IMR-90 (cell line): ENCODE results near the gene SLC4A5. TPM values are rescaled to one million over a fixed set of nuclear protein-coding genes. Genes with fewer than 3 reads are reported as not detected.
A peak's percentile ranks its signal among the peaks of the same experiment; 100 is the strongest.

ENCODE experiments used
- ATAC-seq: fragments of 200-7000 bp; cut with Tn5 transposase; 2 replicates; pipeline ENCODE4 v1.9.1; 2020; ENCODE audit warnings: low read depth, mild to moderate bottlenecking, moderate library complexity
- BruUV-seq: library from RNA; stranded (reverse); fragments of 400-500 nt; replicated peaks from 2 replicates; lab custom pipeline; 2021; lab: Mats Ljungman, UMichigan
- CTCF ChIA-PET: fragments of 300-600 bp; formaldehyde crosslinking; extraction: SDS; loops from one replicate; lab custom pipeline; 2021; ENCODE audit warnings: antibody characterized with exemption; lab: Yijun Ruan, JAX
- POLR2A ChIA-PET: fragments of 300-600 bp; sonication (Branson Sonifier 250); formaldehyde crosslinking; loops from one replicate; lab custom pipeline; 2022; ENCODE audit warnings: antibody characterized with exemption; ENCODE audit not compliant: unreplicated experiment; lab: Charles Lee
- DNase-seq: peaks from one replicate; pipeline ENCODE4 v3.0.0; 2013
- H2AFZ ChIP-seq: replicated peaks from 2 replicates; pipeline ENCODE3; 2013; ENCODE audit warnings: low read length, mild to moderate bottlenecking; ENCODE audit not compliant: poor library complexity
- H2AK5ac ChIP-seq: 2 replicates; pipeline ENCODE4 v1.6.1; 2013; ENCODE audit warnings: low read depth, low read length, inconsistent platforms
- H2AK9ac ChIP-seq: replicated peaks from 2 replicates; pipeline ENCODE3; 2013; ENCODE audit warnings: mild to moderate bottlenecking, low read depth, low read length, moderate library complexity; ENCODE audit not compliant: poor library complexity
- H2BK120ac ChIP-seq: 2 replicates; pipeline ENCODE4 v1.6.1; 2013; ENCODE audit warnings: low read depth, low read length, inconsistent platforms
- H2BK15ac ChIP-seq: 3 replicates; pipeline ENCODE4 v1.6.1; 2013; ENCODE audit warnings: low read depth, low read length, inconsistent platforms
- H2BK20ac ChIP-seq: 2 replicates; pipeline ENCODE4 v1.6.1; 2013; ENCODE audit warnings: low read depth, mild to moderate bottlenecking, inconsistent platforms, low read length, moderate library complexity
- H2BK5ac ChIP-seq: 2 replicates; pipeline ENCODE4 v1.6.1; 2013; ENCODE audit warnings: mild to moderate bottlenecking, low read depth, low read length, inconsistent platforms; ENCODE audit not compliant: poor library complexity, severe bottlenecking
- H3K14ac ChIP-seq: replicated peaks from 2 replicates; pipeline ENCODE4 v1.6.1; 2013; ENCODE audit warnings: low read depth, low read length, inconsistent platforms
- H3K18ac ChIP-seq: 2 replicates; pipeline ENCODE4 v1.6.1; 2013; ENCODE audit warnings: low read depth, low read length, control low read depth
- H3K23ac ChIP-seq: 2 replicates; pipeline ENCODE4 v1.6.1; 2013; ENCODE audit warnings: low read depth, low read length, inconsistent platforms
- H3K27ac ChIP-seq: 2 replicates; pipeline ENCODE4 v1.5.1; 2013; ENCODE audit warnings: mild to moderate bottlenecking, control low read depth, low read length; ENCODE audit not compliant: insufficient read depth
- H3K27me3 ChIP-seq: 2 replicates; pipeline ENCODE4 v1.6.1; 2013; ENCODE audit warnings: low read length; ENCODE audit not compliant: control insufficient read depth, insufficient read depth
- H3K36me3 ChIP-seq: 2 replicates; pipeline ENCODE4 v1.6.1; 2013; ENCODE audit warnings: low read length, mixed read lengths; ENCODE audit not compliant: control insufficient read depth, insufficient read depth
- H3K4ac ChIP-seq: 2 replicates; pipeline ENCODE4 v1.6.1; 2013; ENCODE audit warnings: low read depth, low read length, inconsistent platforms
- H3K4me1 ChIP-seq: 2 replicates; pipeline ENCODE4 v1.6.1; 2013; ENCODE audit warnings: low read length, mixed read lengths; ENCODE audit not compliant: control insufficient read depth, insufficient read depth
- H3K4me2 ChIP-seq: 2 replicates; pipeline ENCODE4 v1.6.1; 2013; ENCODE audit warnings: low read depth, mild to moderate bottlenecking, control low read depth, low read length, moderate library complexity
- H3K4me3 ChIP-seq: 2 replicates; pipeline ENCODE4 v1.5.1; 2013; ENCODE audit warnings: low read depth, mild to moderate bottlenecking, control low read depth, low read length, moderate library complexity; ENCODE audit not compliant: insufficient read depth
- H3K56ac ChIP-seq: 2 replicates; pipeline ENCODE4 v1.6.1; 2013; ENCODE audit warnings: low read length, inconsistent platforms; ENCODE audit not compliant: insufficient read depth; ENCODE audit errors: extremely low read depth
- H3K79me1 ChIP-seq, 2 experiments: 2 replicates each; pipeline ENCODE4 v1.6.1; 2013; ENCODE audit warnings: low read length in 2 of 2, inconsistent platforms in 1 of 2, low read depth in 1 of 2
- H3K9ac ChIP-seq: 2 replicates; pipeline ENCODE4 v1.6.1; 2013; ENCODE audit warnings: low read depth, low read length, control low read depth
- H3K9me1 ChIP-seq: 2 replicates; pipeline ENCODE4 v1.6.1; 2013; ENCODE audit warnings: low read length, inconsistent platforms; ENCODE audit not compliant: insufficient read depth
- H3K9me3 ChIP-seq: 2 replicates; pipeline ENCODE4 v1.6.1; 2013; ENCODE audit warnings: low read length; ENCODE audit not compliant: control insufficient read depth, insufficient read depth
- H4K20me1 ChIP-seq: 2 replicates; pipeline ENCODE4 v1.6.1; 2013; ENCODE audit warnings: low read length, inconsistent platforms; ENCODE audit not compliant: insufficient read depth
- H4K5ac ChIP-seq: 2 replicates; pipeline ENCODE4 v1.6.1; 2013; ENCODE audit warnings: mild to moderate bottlenecking, low read depth, low read length, control low read depth
- H4K8ac ChIP-seq, 2 experiments: 2 replicates each; pipeline ENCODE4 v1.6.1; 2013; ENCODE audit warnings: low read depth in 2 of 2, low read length in 2 of 2, control low read depth in 1 of 2, inconsistent platforms in 1 of 2
- H4K91ac ChIP-seq: 2 replicates; pipeline ENCODE4 v1.6.1; 2013; ENCODE audit warnings: low read depth, low read length, inconsistent platforms; ENCODE audit not compliant: insufficient read depth
- CEBPB ChIP-seq: IDR thresholded peaks from 2 replicates; pipeline ENCODE4 v1.6.1; 2012; ENCODE audit warnings: low read depth, low read length, improper control_type of control experiment
- CHD1 ChIP-seq: IDR thresholded peaks from 2 replicates; pipeline ENCODE4 v1.6.1; 2012; ENCODE audit warnings: low read depth, low read length, improper control_type of control experiment
- CTCF ChIP-seq: conservative IDR thresholded peaks from 2 replicates; pipeline ENCODE4 v1.5.1; 2012; ENCODE audit warnings: mild to moderate bottlenecking, low read depth, low read length, improper control_type of control experiment
- ELK1 ChIP-seq: fragments of 150-350 bp; IDR thresholded peaks from 2 replicates; pipeline ENCODE4 v1.6.1; 2016; ENCODE audit warnings: low read depth, mild to moderate bottlenecking, low read length, moderate library complexity, borderline replicate concordance
- FOS ChIP-seq: fragments of 150-350 bp; IDR thresholded peaks from 2 replicates; pipeline ENCODE4 v1.6.1; 2016; ENCODE audit warnings: low read depth, low read length
- MAFK ChIP-seq: IDR thresholded peaks from 2 replicates; pipeline ENCODE4 v1.6.1; 2012; ENCODE audit warnings: low read depth, low read length, improper control_type of control experiment
- MAZ ChIP-seq: IDR thresholded peaks from 2 replicates; pipeline ENCODE4 v1.6.1; 2012; ENCODE audit warnings: low read depth, mild to moderate bottlenecking, low read length, improper control_type of control experiment, moderate library complexity, borderline replicate concordance
- RAD21 ChIP-seq: IDR thresholded peaks from 2 replicates; pipeline ENCODE4 v1.6.1; 2012; ENCODE audit warnings: low read length, improper control_type of control experiment
- RCOR1 ChIP-seq: IDR thresholded peaks from 2 replicates; pipeline ENCODE4 v1.6.1; 2012; ENCODE audit warnings: mild to moderate bottlenecking, low read length, improper control_type of control experiment; ENCODE audit not compliant: insufficient replicate concordance
- SMC3 ChIP-seq: fragments of 150-350 bp; IDR thresholded peaks from 2 replicates; pipeline ENCODE4 v1.6.1; 2016; ENCODE audit warnings: low read depth, mild to moderate bottlenecking, antibody characterized with exemption, low read length, moderate library complexity
- USF2 ChIP-seq: fragments of 150-350 bp; IDR thresholded peaks from 2 replicates; pipeline ENCODE4 v1.6.1; 2017; ENCODE audit warnings: mild to moderate bottlenecking, antibody characterized with exemption, low read length, low read depth
- dilution Hi-C: fragments of 300-500 bp; cut with HindIII; formaldehyde crosslinking; loops from one replicate; pipeline ENCODE4 v1.14.3; 2018; ENCODE audit warnings: low sequenced_read_pairs; ENCODE audit not compliant: unreplicated experiment
- in situ Hi-C: fragments of 300-500 bp; cut with MboI; formaldehyde crosslinking; loops from 3 replicates; pipeline ENCODE4 v1.14.3; 2019; ENCODE audit warnings: low sequenced_read_pairs, inconsistent platforms, mixed read lengths
- intact Hi-C: fragments of 100-400 bp; cut with micrococcal nuclease; formaldehyde crosslinking; loops from 2 replicates; pipeline ENCODE4 v1.10.0; 2022
- polyA plus RNA-seq, 3 experiments: library from polyadenylated mRNA; depleted of rRNA; stranded (reverse); fragments of >200 nt; gene quantifications; 2 replicates each; pipeline ENCODE4 v1.2.3, GENCODE V29; 2012; ENCODE audit warnings: low replicate concordance in 1 of 3
- total RNA-seq: library from RNA; depleted of rRNA; stranded (reverse); fragments of >200 nt; gene quantifications from 2 replicates; pipeline ENCODE4 v1.2.3, GENCODE V29; 2012

SLC4A5 gene
- total and polyA plus RNA-seq, 2 of the 4 experiments (the other 2 are of a cell fraction): 0.18 to 0.22 TPM

DNA sequence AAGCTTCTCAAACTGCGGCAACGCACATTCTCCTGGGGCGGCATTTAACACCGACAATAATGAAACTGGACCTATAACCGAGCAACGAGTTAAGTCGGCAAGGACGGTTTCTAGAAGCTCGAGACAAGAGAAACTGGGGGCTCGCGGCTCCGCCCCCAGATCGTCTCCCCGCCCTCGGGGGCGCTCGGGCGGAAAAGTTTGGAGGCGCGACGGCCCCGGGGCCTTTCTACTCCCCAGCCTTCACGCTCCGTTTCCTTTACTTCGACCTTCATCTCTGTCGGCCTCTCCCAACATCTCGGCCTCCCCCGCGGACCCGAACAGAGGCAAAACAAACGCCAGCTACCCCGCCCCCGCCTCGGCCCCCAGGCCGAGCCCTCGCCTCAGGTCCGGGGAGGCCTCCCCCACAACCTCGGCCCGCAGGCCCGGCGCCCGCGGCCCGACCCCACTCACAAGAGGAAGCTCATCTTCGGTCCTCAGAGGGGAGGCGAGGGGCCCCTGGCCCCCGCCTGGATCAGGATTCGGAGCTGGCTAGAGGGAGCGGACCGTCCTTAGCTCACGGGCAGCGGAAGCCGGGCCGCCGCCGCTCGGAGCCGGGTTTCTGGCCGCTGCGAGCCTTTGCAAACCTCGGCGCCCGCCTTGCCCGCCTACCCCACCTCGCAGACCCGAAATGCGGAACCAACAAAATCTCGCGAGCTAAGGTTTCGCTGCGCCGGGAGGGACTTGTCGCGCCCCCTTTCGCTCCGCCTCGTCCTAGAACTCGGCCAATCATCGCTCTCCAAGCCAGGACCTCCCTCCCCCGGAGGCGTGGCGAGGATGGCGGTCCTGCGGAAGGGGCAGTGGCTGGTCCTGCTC, 164.8 kb downstream of the SLC4A5 start, which contains the start of gene MOB1A (continued):
- TF ChIP-seq MAZ: peak; percentile 73; the same call in 1 of the 2 replicates
- no peak for TF ChIP-seq MAFK

- intact Hi-C loops (loop anchor here (1.0 kb wide), 1 partner anchor 21 kb away; the partner anchor contains the start of gene MTHFD2), dilution Hi-C loops (no loop called here), in situ Hi-C loops (no loop called here)
- H3K9me1 ChIP-seq: peaks cover 3% of the 10 kb centered on the region; the same call in 1 of the 2 replicates
- H3K4me2 ChIP-seq: peak overlapping the region; percentile 95
- H3K4me3 ChIP-seq: peak overlapping the region; percentile 95
- H4K91ac ChIP-seq: no peak overlapping the region
- H3K79me1 ChIP-seq: peaks cover 3 to 12% of the 10 kb centered on the region in 2 experiments; a peak in 2 of 4 replicates
- no peak overlapping the region for H2AK9ac ChIP-seq
- H3K23ac ChIP-seq: peak overlapping the region; percentile 80; the same call in 1 of the 2 replicates
- peaks cover 49% of the 10 kb centered on the region for H4K20me1 ChIP-seq
- peak overlapping the region; percentile 67; the same call in 1 of the 2 replicates for H3K14ac ChIP-seq
- no peak overlapping the region for H2BK120ac ChIP-seq
- no peak overlapping the region for H2AFZ ChIP-seq
- no peak overlapping the region for H2BK20ac ChIP-seq
- ATAC-seq (no peak), DNase-seq (no peak)
- no peak overlapping the region for H4K8ac ChIP-seq
- ChIA-PET POLR2A (no interaction called here), CTCF (interaction anchor here (0.6 to 1.1 kb wide), 2 partner anchors 9 to 19 kb away, joined by 3 read pairs; no protein-coding TSS in a partner anchor)
- peak overlapping the region; percentile 32 for H2BK5ac ChIP-seq
- H2AK5ac ChIP-seq: no peak overlapping the region
- H3K27me3 ChIP-seq: no peaks in the 10 kb centered on the region
- no peak overlapping the region for H3K27ac ChIP-seq
- H3K18ac ChIP-seq: no peak overlapping the region
- no peaks in the 10 kb centered on the region for H3K9me3 ChIP-seq
- H3K36me3 ChIP-seq: peaks cover 2% of the 10 kb centered on the region; the same call in 1 of the 2 replicates
- H4K5ac ChIP-seq: no peak overlapping the region
- no TSS peak for BruUV-seq
- no peak overlapping the region for H2BK15ac ChIP-seq
- H3K4ac ChIP-seq: no peak overlapping the region
- 0 out of 2 replicates have a peak, but pooled peaks cover 2% of the 10 kb centered on the region for H3K4me1 ChIP-seq
- peak overlapping the region; percentile 94; the same call in 1 of the 2 replicates for H3K9ac ChIP-seq
- peak overlapping the region; percentile 58; the same call in 1 of the 2 replicates for H3K56ac ChIP-seq
- TF ChIP-seq CEBPB (no peak), FOS (no peak), RAD21 (no peak), USF2 (no peak), ELK1 (no peak), CTCF (no peak), MAFK (no peak), CHD1 (no peak), RCOR1 (no peak), SMC3 (no peak)
Measured at GRCh38 chr2:74177696-74178095, 165.5 kb downstream of the SLC4A5 start.
